Cardiac fibroblast (primary cell): ENCODE results near the gene CCS.

Experiments
- DNase-seq, 2 donors: peaks; one replicate each; pipeline versions ENCODE4 v3.0.0 to v3.0.0-alpha.2; 2010; ENCODE audit warnings: low read depth in 2 of 2
- H3K4me3 ChIP-seq, 2 donors: replicated peaks in 1 of 2; 1 replicate in 1 of 2; 2 replicates in 1 of 2; pipeline ENCODE4 v1.5.1; 2011; ENCODE audit warnings: low read depth in 2 of 2, low read length in 2 of 2, mild to moderate bottlenecking in 2 of 2, moderate library complexity in 1 of 2
- CTCF ChIP-seq: IDR thresholded peaks from one replicate; pipeline ENCODE4 v1.5.1; 2011; ENCODE audit warnings: low read depth, mild to moderate bottlenecking, low read length, inconsistent platforms

Gene CCS

GRCh38 chr11:66626382-66626781, 33.4 kb downstream of the CCS start:
- no peak overlapping the region for H3K4me3 ChIP-seq

GRCh38 chr11:66626926-66627325, 33.9 kb downstream of the CCS start:
- DNase-seq = no peak
- TF ChIP-seq CTCF = no peak

More at GRCh38 chr11:66626382-66626781, 33.4 kb downstream of the CCS start:
- DNase-seq = no peak
- TF ChIP-seq CTCF = no peak

GRCh38 chr11:66628061-66628603, 35.1 kb downstream of the CCS start:
- no peak for TF ChIP-seq CTCF
- no peak overlapping the region for H3K4me3 ChIP-seq
- DNase-seq = no peak

More at GRCh38 chr11:66626926-66627325, 33.9 kb downstream of the CCS start:
- no peak overlapping the region for H3K4me3 ChIP-seq

- DNase-seq = no peak
- TF ChIP-seq CTCF = no peak
- H3K4me3 ChIP-seq = no peak overlapping the region
Measured at GRCh38 chr11:66629356-66629755, 36.4 kb downstream of the CCS start.

- H3K4me3 ChIP-seq = no peak overlapping the region
- no peak for DNase-seq
- TF ChIP-seq CTCF = no peak
Measured at GRCh38 chr11:66631883-66632282, 38.9 kb downstream of the CCS start.

GRCh38 chr11:66632952-66633351, 40.0 kb downstream of the CCS start:
- no peak for TF ChIP-seq CTCF
- no peak overlapping the region for H3K4me3 ChIP-seq
- no peak for DNase-seq

GRCh38 chr11:66636411-66636810, 43.4 kb downstream of the CCS start:
- no peak for DNase-seq
- no peak for TF ChIP-seq CTCF

More at GRCh38 chr11:66636411-66636810, 43.4 kb downstream of the CCS start:
- H3K4me3 ChIP-seq = no peak overlapping the region
